Left ventricle myocardium inferior (tissue), 1 donor: ENCODE measurements around the gene DNAL1. TPM values are rescaled to one million over a fixed set of nuclear protein-coding genes. Genes with fewer than 3 reads are reported as not detected.
"Not testable (repeated sequence)": the region's sequence is repeated elsewhere in the genome, so short reads cannot be mapped to it uniquely, and the experiment has no call there.

Experiments used
- DNase-seq: peaks from one replicate; pipeline ENCODE4 v3.0.0-alpha.2; 2020
- H3K27ac ChIP-seq: fragments of 200-600 bp; replicated peaks from 2 replicates; pipeline ENCODE4 v1.8.0; 2021
- H3K27me3 ChIP-seq: fragments of 200-600 bp; 2 replicates; pipeline ENCODE4 v1.8.0; 2021; ENCODE audit warnings: low read depth
- H3K36me3 ChIP-seq: fragments of 200-600 bp; 2 replicates; pipeline ENCODE4 v1.8.0; 2021
- H3K4me1 ChIP-seq: fragments of 200-600 bp; 2 replicates; pipeline ENCODE4 v1.8.0; 2021
- H3K4me3 ChIP-seq: fragments of 200-600 bp; 2 replicates; pipeline ENCODE4 v1.8.0; 2021; ENCODE audit warnings: mild to moderate bottlenecking, moderate library complexity
- H3K9me3 ChIP-seq: fragments of 200-600 bp; replicated peaks from 2 replicates; pipeline ENCODE4 v1.8.0; 2021
- intact Hi-C: fragments of 100-400 bp; cut with micrococcal nuclease; formaldehyde crosslinking; loops from one replicate; pipeline ENCODE4 v1.11.0; 2022
- total RNA-seq: library from RNA; stranded (reverse); fragmentation: NEBNext Ultra II Directional; extraction: Animal tissue kit (Norgen Biotek cat#: 25700); gene quantifications from one replicate; pipeline ENCODE4 v1.2.1, GENCODE V29; 2021
- TF ChIP-seq, protein P1 (sequence below): fragments of 200-600 bp; IDR thresholded peaks from 2 replicates; pipeline ENCODE4 v1.8.0; 2021; ENCODE audit warnings: antibody characterized with exemption, mild to moderate bottlenecking, borderline replicate concordance
- donor health status: DM: no; HTN: yes; CAD: no; lungs with severe emphysema.

The DNAL1 gene
- total RNA-seq, 1 donor from 2014 or later: 15.2 TPM

DNA sequence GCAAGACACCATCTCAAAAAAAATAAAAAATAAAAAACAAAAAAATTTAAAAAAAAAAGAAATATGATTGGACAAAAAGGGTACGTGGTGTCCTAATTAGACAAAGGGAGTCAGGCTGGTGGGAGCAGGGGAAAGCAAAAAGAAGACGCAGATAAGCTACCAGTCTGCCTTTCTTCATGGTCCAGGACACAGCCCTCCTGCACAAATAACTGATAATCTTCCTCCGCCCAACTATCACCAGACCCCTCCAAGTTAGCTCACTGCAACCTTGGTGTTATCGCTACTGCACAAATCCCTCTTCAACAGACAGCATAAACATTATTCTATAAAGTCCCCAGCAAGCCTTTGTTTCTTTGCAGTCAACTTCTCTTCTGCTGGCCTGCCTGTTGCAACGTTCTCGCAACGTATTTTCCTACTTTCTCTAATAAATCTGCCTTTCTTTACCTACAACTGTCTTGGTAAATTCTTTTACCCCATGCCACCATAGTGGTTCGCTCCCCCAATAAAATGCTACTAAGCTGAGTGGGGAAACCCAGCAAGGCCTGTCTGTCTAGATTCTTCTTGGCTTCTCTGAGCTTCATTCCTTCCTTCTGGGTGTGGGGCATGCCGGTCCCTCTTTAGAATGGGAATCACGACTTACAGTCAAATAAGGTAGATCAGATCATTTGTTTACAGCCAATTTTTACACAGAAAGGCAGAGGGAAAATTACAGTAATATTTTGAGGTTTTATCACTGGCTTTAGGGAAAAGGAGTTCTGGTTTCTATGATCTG lies 14.6 kb upstream of the DNAL1 start:
- Histone ChIP-seq H3K27me3 (no peaks in the 10 kb centered on the region), H3K4me3 (no peak overlapping the region), H3K27ac (no peak overlapping the region), H3K4me1 (peaks cover 18% of the 10 kb centered on the region), H3K9me3 (no peaks in the 10 kb centered on the region), H3K36me3 (no peaks in the 10 kb centered on the region)
- intact Hi-C loops: loop anchor here (10.0 kb wide), 1 partner anchor 125 kb away; no protein-coding TSS in a partner anchor
- DNase-seq: no peak
- TF ChIP-seq, protein P1, sequence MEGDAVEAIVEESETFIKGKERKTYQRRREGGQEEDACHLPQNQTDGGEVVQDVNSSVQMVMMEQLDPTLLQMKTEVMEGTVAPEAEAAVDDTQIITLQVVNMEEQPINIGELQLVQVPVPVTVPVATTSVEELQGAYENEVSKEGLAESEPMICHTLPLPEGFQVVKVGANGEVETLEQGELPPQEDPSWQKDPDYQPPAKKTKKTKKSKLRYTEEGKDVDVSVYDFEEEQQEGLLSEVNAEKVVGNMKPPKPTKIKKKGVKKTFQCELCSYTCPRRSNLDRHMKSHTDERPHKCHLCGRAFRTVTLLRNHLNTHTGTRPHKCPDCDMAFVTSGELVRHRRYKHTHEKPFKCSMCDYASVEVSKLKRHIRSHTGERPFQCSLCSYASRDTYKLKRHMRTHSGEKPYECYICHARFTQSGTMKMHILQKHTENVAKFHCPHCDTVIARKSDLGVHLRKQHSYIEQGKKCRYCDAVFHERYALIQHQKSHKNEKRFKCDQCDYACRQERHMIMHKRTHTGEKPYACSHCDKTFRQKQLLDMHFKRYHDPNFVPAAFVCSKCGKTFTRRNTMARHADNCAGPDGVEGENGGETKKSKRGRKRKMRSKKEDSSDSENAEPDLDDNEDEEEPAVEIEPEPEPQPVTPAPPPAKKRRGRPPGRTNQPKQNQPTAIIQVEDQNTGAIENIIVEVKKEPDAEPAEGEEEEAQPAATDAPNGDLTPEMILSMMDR: no peak

DNA sequence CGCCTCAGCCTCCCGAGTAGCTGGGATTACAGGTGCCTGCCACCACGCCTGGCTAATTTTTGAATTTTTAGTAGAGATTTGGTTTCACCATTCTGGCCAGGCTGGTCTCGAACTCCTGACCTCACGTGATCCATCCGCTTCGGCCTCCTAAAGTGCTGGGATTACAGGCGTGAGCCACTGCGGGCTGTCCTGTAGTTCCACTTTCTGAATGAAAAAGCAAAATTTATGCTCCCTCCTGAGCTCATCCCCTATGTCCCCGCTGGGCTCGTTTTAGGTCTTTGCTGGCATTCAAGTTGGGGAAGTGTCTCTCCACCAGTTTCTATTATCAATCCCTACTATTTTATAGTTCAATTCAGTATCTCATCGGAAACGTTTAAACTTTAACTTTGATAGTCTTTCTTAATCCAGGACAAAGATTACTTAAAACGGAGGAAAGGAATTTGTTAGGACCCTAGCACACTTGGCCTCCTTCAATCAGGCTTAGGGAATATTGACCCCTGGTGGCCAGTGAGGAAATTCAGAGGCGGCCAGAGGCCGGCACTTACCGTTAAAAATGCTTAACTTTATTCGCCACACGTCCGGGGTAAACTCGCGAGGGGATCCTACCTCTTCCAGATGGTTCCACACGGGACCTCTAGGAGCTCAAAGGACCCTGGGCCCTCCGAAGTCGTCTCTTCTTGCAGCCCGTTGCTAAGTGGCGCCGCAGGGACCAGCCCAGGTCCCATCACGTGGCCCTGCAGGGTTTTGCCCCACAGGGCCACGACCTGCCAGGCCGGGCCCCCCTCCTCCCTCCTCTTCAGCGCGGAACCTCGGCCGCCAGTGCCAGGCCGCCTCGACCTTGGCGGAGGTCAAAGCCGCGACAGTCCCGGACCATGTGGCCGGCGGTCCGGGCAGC lies 11.4 kb upstream of the DNAL1 start:
- H3K27me3 ChIP-seq: no peaks in the 10 kb centered on the region
- H3K27ac ChIP-seq: peak overlapping the region; percentile 75
- DNase-seq: peak; percentile 37
- H3K4me3 ChIP-seq: peak overlapping the region; percentile 76
- H3K9me3 ChIP-seq: no peaks in the 10 kb centered on the region
- no peaks in the 10 kb centered on the region for H3K36me3 ChIP-seq
- peaks cover 18% of the 10 kb centered on the region for H3K4me1 ChIP-seq
- TF ChIP-seq, protein P1: peak; percentile 90
- intact Hi-C loops: loop anchor here (10.0 kb wide), 1 partner anchor 129 kb away; no protein-coding TSS in a partner anchor

DNA sequence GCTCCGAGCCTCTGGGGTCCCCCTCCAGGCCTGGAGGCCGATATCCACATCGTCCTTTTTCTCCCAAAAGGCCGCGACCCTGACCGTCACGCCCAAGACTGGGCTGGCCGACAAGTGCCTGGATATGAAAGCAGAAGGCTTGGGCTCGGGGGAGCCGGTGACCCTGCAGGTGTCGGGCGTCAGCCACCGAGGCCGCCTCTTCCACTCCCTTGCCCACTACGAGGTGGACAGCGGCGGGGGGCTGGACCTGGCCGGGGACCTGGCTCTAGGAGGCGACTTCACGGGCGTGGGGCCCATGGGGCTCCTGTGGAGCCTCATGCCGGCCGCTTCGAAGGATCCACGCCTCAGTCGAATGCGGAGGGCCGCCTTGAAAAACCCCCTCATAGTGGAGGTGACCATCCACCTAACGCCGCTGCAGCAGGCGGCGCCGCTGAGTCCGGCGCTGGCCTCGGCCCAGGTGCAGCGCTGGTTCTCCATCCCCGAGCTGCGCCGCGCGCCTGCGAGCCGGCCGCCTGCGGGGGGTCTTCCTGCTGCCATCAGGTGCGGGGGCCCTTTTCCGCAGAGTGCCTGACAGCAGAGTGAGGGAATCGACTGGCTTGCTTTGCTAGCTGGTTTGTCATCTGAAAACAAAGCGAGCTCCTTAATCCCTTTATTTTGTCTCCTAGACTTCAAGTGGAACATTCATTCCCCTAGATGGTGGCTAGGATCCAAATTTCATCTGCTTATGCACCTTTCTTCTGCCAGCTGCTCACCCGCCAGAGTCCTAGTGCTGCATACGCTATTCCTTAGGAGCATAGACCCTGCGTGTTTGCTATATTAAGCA lies 10.6 kb upstream of the DNAL1 start:
- no peaks in the 10 kb centered on the region for H3K36me3 ChIP-seq
- no peaks in the 10 kb centered on the region for H3K9me3 ChIP-seq
- intact Hi-C loops: loop anchor here (10.0 kb wide), 1 partner anchor 129 kb away; no protein-coding TSS in a partner anchor
- peak overlapping the region; percentile 75 for H3K27ac ChIP-seq
- no peaks in the 10 kb centered on the region for H3K27me3 ChIP-seq
- DNase-seq: peak; percentile 38
- peak overlapping the region; percentile 76 for H3K4me3 ChIP-seq
- peaks cover 18% of the 10 kb centered on the region for H3K4me1 ChIP-seq
- TF ChIP-seq, protein P1: peak; percentile 37

DNA sequence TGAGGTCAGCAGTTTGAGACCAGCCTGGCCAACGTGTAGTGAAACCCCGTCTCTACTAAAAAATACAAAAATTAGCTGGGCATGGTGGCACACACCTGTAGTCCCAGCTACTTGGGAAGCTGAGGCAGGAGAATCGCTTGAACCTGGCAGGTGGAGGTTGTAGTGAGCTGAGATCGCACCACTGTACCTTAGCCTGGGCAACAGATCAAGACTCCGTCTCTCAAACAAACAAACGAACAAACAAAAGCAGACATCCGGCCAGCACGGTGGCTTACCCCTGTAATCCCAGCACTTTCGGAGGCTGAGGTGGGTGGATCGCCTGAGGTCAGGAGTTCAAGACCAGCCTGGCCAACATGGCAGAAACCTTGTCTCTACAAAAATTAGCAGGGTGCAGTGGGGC lies 8.4 kb upstream of the DNAL1 start:
- H3K36me3 ChIP-seq, H3K9me3 ChIP-seq, H3K27me3 ChIP-seq, H3K4me3 ChIP-seq, DNase-seq, H3K27ac ChIP-seq: not testable (repeated sequence)
- intact Hi-C loops: loop anchor here (10.0 kb wide), 1 partner anchor 132 kb away; no protein-coding TSS in a partner anchor
- peaks cover 18% of the 10 kb centered on the region for H3K4me1 ChIP-seq

DNA sequence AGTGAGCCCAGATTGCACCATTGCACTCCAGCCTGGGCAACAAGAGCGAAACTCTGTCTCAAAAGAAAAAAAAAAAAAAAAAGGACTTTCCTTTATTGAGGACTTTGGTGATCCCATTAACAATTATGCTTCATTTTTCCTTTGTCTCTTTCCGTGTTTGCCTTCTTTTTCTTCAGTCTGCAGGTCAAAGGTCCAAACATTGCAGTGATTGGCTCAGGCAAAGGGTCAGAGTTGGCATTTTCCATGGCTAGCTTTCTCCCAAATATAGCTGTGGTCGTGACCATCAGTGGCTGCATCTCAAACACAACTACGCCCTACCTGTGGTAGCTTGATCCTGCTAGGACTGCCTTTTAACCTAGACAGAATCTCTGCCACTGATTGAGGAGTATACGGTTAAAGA lies 7.0 kb upstream of the DNAL1 start:
- Histone ChIP-seq H3K36me3 (no peaks in the 10 kb centered on the region), H3K27me3 (no peaks in the 10 kb centered on the region), H3K27ac (no peak overlapping the region), H3K4me1 (peaks cover 18% of the 10 kb centered on the region), H3K9me3 (no peaks in the 10 kb centered on the region), H3K4me3 (no peak overlapping the region)
- intact Hi-C loops: loop anchor here (10.0 kb wide), 1 partner anchor 133 kb away; no protein-coding TSS in a partner anchor
- DNase-seq: no peak
- TF ChIP-seq, protein P1: no peak
